ENCODE data around the gene STMN3. TPM values are rescaled to one million over a fixed set of nuclear protein-coding genes. Genes with fewer than 3 reads are reported as not detected.

STMN3 gene
- total RNA-seq, 4 donors from 2014 or later = 53.7 to 84.0 (median 66.1) TPM

GRCh38 chr20:63694584-63695423 is 41.6 kb upstream of the STMN3 start:
- Histone ChIP-seq H3K9me3 (no peaks in the 10 kb centered on the region), H3K4me1 (peaks cover 11 to 21% of the 10 kb centered on the region in 2 donors), H3K27ac (no peak overlapping the region), H3K36me3 (peaks cover 8 to 9% of the 10 kb centered on the region in 2 donors), H3K27me3 (no peaks in the 10 kb centered on the region), H3K4me3 (replicated peaks in 1 of 3) (no peak overlapping the region)
- no peak for TF ChIP-seq POLR2A (IDR thresholded peaks at IDR 0.05)
- TF ChIP-seq CTCF (IDR thresholded peaks at IDR 0.05) = no peak
- no peak for DNase-seq
- intact Hi-C loops (cut with DNase I) = no loop called here
- WGBS, 2 donors = 93 to 97% methylated on average over 11 to 13 of the region's 37 CpGs

- Histone ChIP-seq H3K4me3 (replicated peaks in 1 of 3) (no peak overlapping the region), H3K36me3 (peaks cover 8 to 9% of the 10 kb centered on the region in 2 donors), H3K9me3 (no peaks in the 10 kb centered on the region), H3K27me3 (no peaks in the 10 kb centered on the region), H3K27ac (no peak overlapping the region), H3K4me1 (peaks cover 11 to 13% of the 10 kb centered on the region in 2 donors)
- no peak for TF ChIP-seq CTCF (IDR thresholded peaks at IDR 0.05)
- no peak for TF ChIP-seq POLR2A (IDR thresholded peaks at IDR 0.05)
- 93 to 95% methylated on average over 11 to 15 of the region's 21 CpGs for WGBS, 2 donors
- DNase-seq = no peak
- intact Hi-C loops (cut with DNase I) = no loop called here
Observed at GRCh38 chr20:63693733-63694583, 40.7 kb upstream of the STMN3 start.

GRCh38 chr20:63693083-63693732 is 40.0 kb upstream of the STMN3 start:
- Histone ChIP-seq H3K4me1 (peaks cover 11 to 13% of the 10 kb centered on the region in 2 donors), H3K27ac (no peak overlapping the region), H3K27me3 (no peaks in the 10 kb centered on the region), H3K36me3 (peaks cover 8 to 9% of the 10 kb centered on the region in 2 donors), H3K4me3 (replicated peaks in 1 of 3) (no peak overlapping the region), H3K9me3 (no peaks in the 10 kb centered on the region)
- no peak for DNase-seq
- WGBS, 2 donors = 81 to 87% methylated on average over 3 to 10 of the region's 10 CpGs
- TF ChIP-seq CTCF (IDR thresholded peaks at IDR 0.05) (no peak), POLR2A (IDR thresholded peaks at IDR 0.05) (no peak)
- intact Hi-C loops (cut with DNase I) = no loop called here

GRCh38 chr20:63692436-63693082 is 39.3 kb upstream of the STMN3 start:
- intact Hi-C loops (cut with DNase I) = no loop called here
- 78 to 79% methylated on average over 14 to 19 of the region's 20 CpGs for WGBS, 2 donors
- TF ChIP-seq POLR2A (IDR thresholded peaks at IDR 0.05) (no peak), CTCF (IDR thresholded peaks at IDR 0.05) (no peak)
- H3K4me3 ChIP-seq (replicated peaks in 1 of 3) = no peak overlapping the region
- H3K36me3 ChIP-seq = peaks cover 8 to 9% of the 10 kb centered on the region in 2 donors
- H3K4me1 ChIP-seq = peaks cover 11 to 17% of the 10 kb centered on the region in 2 donors
- no peaks in the 10 kb centered on the region for H3K9me3 ChIP-seq
- H3K27ac ChIP-seq = peak overlapping the region in 1 of 3 donors; percentile 18
- no peaks in the 10 kb centered on the region for H3K27me3 ChIP-seq
- no peak for DNase-seq

Data from thyroid gland (tissue), 4 donors.